Central memory CD4-positive, alpha-beta T cell (primary cell): ENCODE results near the gene DPM2.

Source experiments
- DNase-seq: peaks from one replicate; pipeline ENCODE4 v3.0.0; 2022

The DPM2 gene

DNA sequence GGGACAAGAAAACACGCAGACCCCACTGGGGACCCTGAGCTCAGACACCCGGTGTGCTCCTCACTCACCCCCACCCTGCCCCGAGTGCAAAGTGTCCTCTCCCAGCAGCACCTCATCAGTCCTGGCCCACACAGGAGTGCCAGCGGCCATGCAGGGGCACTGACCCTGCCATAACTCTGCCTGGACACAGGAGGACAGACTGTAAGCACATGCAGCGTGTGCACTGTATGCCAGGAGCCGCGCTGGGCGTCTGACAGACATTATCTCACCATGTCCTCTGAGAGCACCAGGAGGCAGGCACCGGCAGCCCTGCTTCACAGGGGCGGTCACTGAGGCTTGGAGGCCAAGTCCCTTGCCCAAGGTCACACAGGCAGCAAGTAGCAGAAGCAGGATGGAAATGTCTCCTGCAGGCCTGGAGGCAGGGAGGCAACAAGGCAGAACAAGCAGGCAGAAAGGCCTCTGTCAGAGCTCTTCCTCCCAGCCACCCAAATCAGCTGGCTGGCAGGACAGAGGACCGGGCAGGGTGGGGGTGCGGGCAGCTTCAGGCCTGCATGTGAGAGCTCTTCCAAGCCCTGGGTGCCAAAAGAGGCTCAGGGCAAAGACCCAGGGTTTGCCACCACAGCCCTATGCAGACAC, 34.7 kb upstream of the DPM2 start:
- no peak for DNase-seq

DNA sequence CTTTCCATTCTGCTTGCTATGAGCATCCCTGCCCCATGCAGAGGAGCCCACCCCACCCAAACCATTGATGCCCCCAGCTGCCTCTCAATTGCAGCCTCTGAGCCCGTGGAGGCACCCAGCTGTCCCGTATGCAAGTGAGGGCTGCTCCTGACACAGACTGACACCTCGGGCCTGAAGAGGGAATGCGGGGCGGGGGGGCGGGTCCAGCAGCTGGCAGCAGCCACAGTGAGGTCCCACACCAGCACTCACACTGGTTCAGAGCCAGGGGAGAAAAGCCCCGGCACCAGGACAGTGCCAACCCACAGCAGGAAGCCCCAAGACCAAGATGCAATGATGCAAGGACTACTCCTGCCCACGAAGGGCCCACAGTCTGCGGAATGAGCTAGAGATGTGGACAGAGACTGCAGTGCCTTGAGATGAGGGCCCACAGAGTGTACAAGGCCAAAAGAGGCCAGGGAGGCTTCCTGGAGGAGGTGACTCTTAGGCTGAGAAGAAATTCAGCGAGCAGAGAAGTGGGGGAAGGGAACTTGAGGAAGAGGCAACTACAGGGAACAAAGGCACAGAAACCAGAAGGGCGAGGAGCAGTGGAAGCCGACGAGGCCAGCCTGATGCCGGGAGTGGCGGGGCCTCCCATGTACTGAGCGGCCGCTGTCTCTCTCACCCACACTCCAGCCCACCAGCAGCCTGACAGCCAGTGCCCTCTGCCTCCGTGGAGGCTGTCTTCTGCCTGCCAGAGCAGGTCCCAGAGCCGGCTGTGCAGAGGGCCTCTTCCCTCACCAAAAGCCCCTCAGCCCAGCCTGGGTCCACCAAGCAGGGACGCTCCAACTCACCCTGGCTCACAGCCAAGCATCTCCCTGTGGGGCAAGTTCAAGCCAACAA, 33.9 kb upstream of the DPM2 start:
- peak; percentile 50 for DNase-seq

GRCh38 chr9:127970401-127971313, 33.0 kb upstream of the DPM2 start:
- peak; percentile 78 for DNase-seq

GRCh38 chr9:127968700-127969383, 31.2 kb upstream of the DPM2 start:
- no peak for DNase-seq

DNA sequence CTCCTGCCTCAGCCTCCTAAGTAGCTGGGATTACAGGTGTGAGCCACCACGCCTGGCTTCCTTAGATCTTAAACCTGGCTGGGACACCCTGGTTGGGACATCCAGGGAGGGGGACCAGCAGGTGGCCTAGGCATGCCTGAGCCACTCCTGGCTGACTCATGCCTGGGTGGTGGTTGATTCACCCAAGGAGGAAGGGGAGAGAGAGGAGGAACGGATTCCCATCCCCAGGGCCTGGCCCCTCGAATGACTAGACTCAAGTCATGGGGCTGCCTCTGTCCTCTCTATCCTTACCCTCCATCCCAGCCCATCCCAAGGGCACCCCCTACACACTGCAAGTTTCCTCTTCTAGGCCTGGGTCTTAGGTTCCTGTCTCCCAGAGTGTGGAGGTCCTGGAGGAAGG, 30.4 kb upstream of the DPM2 start:
- no peak for DNase-seq

GRCh38 chr9:127967151-127967809, 29.6 kb upstream of the DPM2 start:
- no peak for DNase-seq

- no peak for DNase-seq
These were observed 28.9 kb upstream of the DPM2 start for GRCh38 chr9:127966416-127967150.

GRCh38 chr9:127965953-127966352, 28.3 kb upstream of the DPM2 start:
- DNase-seq = no peak

GRCh38 chr9:127963359-127964064, 25.9 kb upstream of the DPM2 start:
- DNase-seq = no peak

DNA sequence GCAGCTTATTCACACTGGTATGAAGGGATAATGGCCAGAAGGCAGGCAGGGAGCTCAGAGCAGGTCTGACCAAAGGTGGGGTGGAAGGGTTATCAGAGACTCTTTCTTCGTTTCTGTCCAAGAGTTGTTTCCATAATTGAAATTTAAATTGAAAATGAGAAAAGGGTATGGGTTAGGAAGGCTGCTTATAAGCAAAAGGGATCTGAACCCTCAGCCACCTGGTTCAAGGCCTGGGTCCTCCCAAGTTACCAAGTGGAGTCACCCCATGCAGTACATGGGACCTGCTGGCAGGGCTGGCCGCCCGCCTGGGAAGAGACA, 25.3 kb upstream of the DPM2 start:
- DNase-seq = no peak

GRCh38 chr9:127962278-127962677, 24.6 kb upstream of the DPM2 start:
- no peak for DNase-seq

DNA sequence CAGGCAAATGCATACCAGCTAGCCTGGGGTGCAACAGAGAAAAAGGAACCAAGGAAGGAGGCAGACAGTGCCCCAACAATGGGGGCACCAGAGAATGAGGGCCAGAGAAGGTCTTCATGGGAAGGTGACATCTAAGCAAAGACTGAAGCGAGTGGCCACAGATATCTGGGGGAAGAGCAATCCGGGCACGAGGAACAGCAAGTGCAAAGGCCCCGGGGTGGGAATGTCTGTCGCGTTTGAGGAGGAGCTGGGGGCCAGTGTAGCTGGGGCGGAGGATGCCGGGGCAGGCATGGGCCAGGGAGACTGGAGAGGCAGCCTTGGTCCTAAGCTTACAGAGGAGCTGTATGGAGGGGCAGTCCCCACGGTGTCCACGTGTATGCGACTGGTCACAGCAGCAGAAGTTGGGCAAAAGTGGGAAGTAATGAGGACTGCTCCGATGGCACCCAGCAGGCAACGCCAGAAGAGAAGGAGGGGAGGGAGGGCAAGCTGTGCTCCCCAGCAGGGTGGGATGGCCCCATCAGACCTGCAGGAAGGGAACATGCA, 24.0 kb upstream of the DPM2 start:
- no peak for DNase-seq

DNA sequence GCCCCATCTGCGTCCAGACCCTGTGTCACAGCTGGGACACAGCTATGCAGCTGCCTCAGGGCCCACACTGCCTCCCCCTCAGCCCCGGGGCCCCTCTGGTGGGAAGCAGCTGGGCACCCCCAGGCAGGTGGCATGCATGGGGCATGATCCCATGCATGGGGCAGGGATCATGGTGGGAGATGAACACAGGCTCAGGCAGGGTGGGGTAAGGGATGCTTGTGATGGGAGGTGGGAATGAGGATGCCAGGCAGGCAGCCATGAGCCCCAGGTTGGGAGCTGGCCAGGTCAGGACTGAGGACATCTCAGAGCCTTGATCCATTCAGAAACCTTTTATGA, 23.5 kb upstream of the DPM2 start:
- no peak for DNase-seq

GRCh38 chr9:127960410-127961154, 22.9 kb upstream of the DPM2 start:
- DNase-seq = no peak

GRCh38 chr9:127959841-127960409, 22.3 kb upstream of the DPM2 start:
- no peak for DNase-seq

- DNase-seq = no peak
These were observed 21.7 kb upstream of the DPM2 start for GRCh38 chr9:127959398-127959797.

DNA sequence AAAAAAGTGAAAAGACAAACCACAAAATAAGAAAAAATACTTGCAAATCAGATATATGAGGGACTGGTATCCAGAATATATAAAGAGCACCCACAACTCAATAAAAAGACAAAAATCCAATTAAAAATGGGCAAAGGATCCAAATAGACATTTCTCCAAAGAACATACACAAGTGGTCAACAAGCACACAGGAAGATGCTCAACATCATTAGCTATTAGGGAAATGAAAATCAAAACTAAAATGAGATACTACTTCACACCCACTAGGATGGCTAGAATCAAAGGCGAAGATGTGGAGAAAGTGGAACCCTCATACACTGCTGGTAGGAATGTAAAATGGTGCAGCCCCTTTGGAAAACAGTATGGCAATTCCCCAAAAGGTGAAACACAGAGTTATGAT, 21.1 kb upstream of the DPM2 start:
- no peak for DNase-seq

GRCh38 chr9:127955294-127956015, 17.8 kb upstream of the DPM2 start:
- peak; percentile 78 for DNase-seq

DNA sequence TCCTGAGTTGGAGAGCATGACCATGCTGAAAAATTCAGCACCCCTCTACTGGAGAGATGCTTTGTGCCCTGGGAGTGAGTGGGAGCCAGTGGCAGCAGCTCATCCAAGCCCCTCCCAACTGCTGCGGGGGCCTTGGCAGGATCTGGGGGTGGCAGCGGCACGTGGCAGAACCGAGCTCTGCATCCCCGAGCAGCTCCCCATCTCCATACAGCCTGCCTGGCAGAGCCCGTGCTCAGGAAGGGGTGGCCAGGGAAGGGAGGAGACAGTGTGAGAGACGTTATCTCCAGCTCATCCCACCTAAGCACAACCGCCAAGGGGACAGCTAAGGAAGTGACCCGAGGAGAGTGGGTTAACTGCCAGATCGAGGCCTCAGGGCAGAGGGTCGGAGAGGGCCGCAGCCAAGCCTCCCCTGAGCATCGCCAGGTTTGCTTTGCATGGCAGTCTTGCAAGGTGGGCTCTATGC, 17.2 kb upstream of the DPM2 start:
- DNase-seq = no peak
